ENCODE data around the gene C10orf95.

Gene C10orf95

DNA sequence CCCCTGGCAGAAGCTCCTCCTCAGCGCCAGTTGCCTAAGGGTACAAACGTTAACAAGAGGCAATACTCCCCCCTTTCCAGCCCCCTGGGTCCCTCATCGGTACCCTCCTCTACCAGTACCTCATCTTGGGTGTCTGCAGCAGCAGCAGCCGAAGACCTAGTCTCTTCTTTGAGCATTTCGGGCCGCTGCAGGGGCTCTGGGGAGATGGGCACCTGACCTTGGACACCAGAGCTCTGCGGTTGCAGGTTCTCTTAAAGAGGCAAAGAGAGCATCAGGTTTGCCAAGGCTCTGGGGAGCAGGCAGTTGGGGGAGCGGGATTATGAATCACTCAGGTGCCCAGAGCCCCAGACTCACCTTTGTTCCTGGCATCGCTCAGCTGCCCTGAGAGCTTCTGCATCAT, 27.2 kb downstream of the C10orf95 start:
- TF ChIP-seq ZNF558 (tag by site-specific recombination; IDR thresholded peaks at IDR 0.05): no peak
- TF ChIP-seq ZNF555 (tag by site-specific recombination; conservative IDR thresholded peaks at IDR 0.05): no peak
- TF ChIP-seq ZNF184 (tag by site-specific recombination; IDR thresholded peaks at IDR 0.05): no peak
- TF ChIP-seq ZNF837 (tag by site-specific recombination; IDR thresholded peaks at IDR 0.05): no peak
- TF ChIP-seq ZNF174 (tag by site-specific recombination; IDR thresholded peaks at IDR 0.05): no peak
- no peak for TF ChIP-seq ZBTB6 (tag by site-specific recombination; IDR thresholded peaks at IDR 0.05)
- TF ChIP-seq GLI4 (tag by site-specific recombination; IDR thresholded peaks at IDR 0.05): no peak
- no peak for TF ChIP-seq ZNF280C (tag by site-specific recombination; IDR thresholded peaks at IDR 0.05)
- no peak for TF ChIP-seq ZNF202 (tag by site-specific recombination; IDR thresholded peaks at IDR 0.05; ENCODE audit: borderline replicate concordance)
- TF ChIP-seq ZNF112 (tag by site-specific recombination; IDR thresholded peaks at IDR 0.05): no peak
- no peak for TF ChIP-seq YY1 (tag by site-specific recombination; IDR thresholded peaks at IDR 0.05)
- TF ChIP-seq BCL11A (tag by site-specific recombination; IDR thresholded peaks at IDR 0.05; ENCODE audit: low read depth): no peak
- no peak for TF ChIP-seq TRIM28 (IDR thresholded peaks at IDR 0.05; ENCODE audit: borderline replicate concordance, low read length)
- no peak for TF ChIP-seq INSM2 (tag by site-specific recombination; IDR thresholded peaks at IDR 0.05)
- no peak for TF ChIP-seq ZNF449 (tag by site-specific recombination; IDR thresholded peaks at IDR 0.05)
- no peak for TF ChIP-seq TCF7L2 (IDR thresholded peaks at IDR 0.05; ENCODE audit: borderline replicate concordance, low read depth, low read length)
- TF ChIP-seq ZNF350 (tag by site-specific recombination; IDR thresholded peaks at IDR 0.05): no peak
- no peak for TF ChIP-seq HOXD13 (CRISPR knock-in tag; IDR thresholded peaks at IDR 0.05; ENCODE audit: borderline replicate concordance)
- Histone ChIP-seq H3K4me1 (ENCODE audit: control insufficient read depth, insufficient read depth, low read length) (peaks cover 8% of the 10 kb centered on the region), H3K4me3 (ENCODE audit: low read depth, low read length) (no peak overlapping the region), H3K27ac (ENCODE audit: extremely low read depth, low read depth, low read length) (no peak overlapping the region), H3K9me3 (ENCODE audit: control insufficient read depth, insufficient read depth, low read depth, low read length) (no peaks in the 10 kb centered on the region), H3K36me3 (ENCODE audit: control insufficient read depth in 2 of 2, insufficient read depth in 1 of 2, low read length in 2 of 2) (peaks cover 0 to 32% of the 10 kb centered on the region in 2 experiments; a peak in 1 of 3 replicates)
- ChIA-PET POLR2A (interaction anchor here (1.0 to 5.2 kb wide), 4 partner anchors 8 to 309 kb away, joined by 3 to 42 read pairs (median 6); partner anchors contain the start of genes C10orf95 and CUEDC2), CTCF (interaction anchor here (0.5 to 5.6 kb wide), 8 partner anchors 9 to 204 kb away, joined by 3 to 57 read pairs (median 10); partner anchors contain the start of genes CUEDC2 and NFKB2)

GRCh38 chr10:102423372-102423968, 27.9 kb downstream of the C10orf95 start:
- no peaks in the 10 kb centered on the region for H3K9me3 ChIP-seq (ENCODE audit: control insufficient read depth, insufficient read depth, low read depth, low read length)
- H3K36me3 ChIP-seq (ENCODE audit: control insufficient read depth in 2 of 2, insufficient read depth in 1 of 2, low read length in 2 of 2): peaks cover 0 to 32% of the 10 kb centered on the region in 2 experiments; a peak in 1 of 3 replicates
- peaks cover 9% of the 10 kb centered on the region for H3K4me1 ChIP-seq (ENCODE audit: control insufficient read depth, insufficient read depth, low read length)
- H3K27ac ChIP-seq (ENCODE audit: extremely low read depth, low read depth, low read length): no peak overlapping the region
- TF ChIP-seq ZNF350 (tag by site-specific recombination; IDR thresholded peaks at IDR 0.05): no peak
- TF ChIP-seq ZNF600 (tag by site-specific recombination; IDR thresholded peaks at IDR 0.05): no peak
- no peak for TF ChIP-seq ZNF596 (tag by site-specific recombination; IDR thresholded peaks at IDR 0.05)
- ChIA-PET CTCF (interaction anchor here (0.6 to 5.6 kb wide), 14 partner anchors 10 to 1381 kb away, joined by 3 to 57 read pairs (median 6); partner anchors contain the start of genes CUEDC2 and NFKB2), POLR2A (interaction anchor here (0.8 to 5.2 kb wide), 2 partner anchors 8 to 53 kb away, joined by 3 to 42 read pairs; partner anchors contain the start of gene CUEDC2)
- no peak overlapping the region for H3K4me3 ChIP-seq (ENCODE audit: low read depth, low read length)
